ENCODE measurements around the gene ANKRD63.

The ANKRD63 gene

DNA sequence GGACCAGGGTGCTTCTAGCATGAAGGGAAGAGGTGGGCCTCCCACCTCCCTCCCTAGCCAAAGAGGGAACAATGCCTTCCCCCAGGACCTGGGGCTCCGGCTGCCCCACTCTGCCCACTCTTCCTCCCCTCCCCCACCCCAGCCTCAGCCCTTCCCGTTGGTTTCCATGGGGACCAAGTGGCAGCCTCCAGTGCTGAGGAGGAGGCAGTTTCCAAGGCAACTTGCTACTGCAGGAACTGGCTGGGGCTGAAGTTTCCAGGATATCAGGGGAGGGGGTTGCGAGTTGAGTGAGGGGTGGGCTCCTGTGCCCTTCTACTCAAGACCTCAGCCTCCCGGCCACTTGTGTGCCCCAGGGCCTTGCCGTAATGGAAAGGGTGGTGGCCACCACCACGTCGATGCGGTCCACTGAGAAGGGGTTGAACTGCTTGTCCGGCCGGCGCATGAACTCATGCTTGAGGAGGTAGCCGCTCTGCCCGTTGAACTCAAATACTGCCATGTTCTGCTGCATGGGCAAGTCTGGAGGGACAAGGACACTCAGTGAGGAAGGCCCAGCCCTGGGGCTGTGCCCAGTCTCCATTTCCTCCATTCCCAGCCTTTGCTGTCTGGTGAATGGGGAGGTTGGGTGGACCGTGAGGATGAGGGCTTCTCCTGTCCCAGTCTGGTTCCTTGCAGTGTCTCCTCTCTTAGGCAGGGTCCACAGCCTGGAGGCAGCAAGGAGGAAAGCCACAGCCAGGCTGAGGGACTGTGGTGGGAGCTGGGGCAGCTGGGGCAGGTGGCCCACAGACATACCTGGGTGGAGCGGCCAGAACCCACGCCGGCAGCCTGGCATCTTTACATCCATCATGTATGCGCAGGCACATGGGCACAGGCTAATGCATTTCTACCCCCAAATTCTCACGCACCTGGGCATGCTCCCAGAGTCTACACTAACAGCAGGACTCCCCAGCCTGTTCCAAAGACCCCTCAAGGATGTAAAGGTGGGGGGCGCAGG, 11.3 kb upstream of the ANKRD63 start:
- no peak for DNase-seq

DNA sequence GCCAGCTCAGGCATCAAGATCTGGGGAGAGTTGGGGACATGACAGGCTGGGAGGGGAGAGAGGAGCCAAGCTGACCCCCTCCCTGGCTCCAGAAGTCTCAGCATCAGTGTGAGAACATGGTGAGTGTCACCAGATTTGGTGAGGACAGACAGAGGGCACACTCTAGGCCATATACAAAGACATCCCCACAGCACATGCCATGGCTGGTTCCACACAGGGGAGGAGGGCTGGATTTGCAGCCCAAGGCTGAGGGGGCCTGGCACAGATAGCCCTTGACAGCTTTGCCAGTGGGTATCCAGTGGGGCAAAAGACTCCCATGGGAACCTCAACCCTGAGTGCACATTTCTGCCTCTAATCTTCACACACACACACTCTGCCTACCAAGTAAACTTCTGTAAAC, 10.1 kb upstream of the ANKRD63 start:
- DNase-seq: no peak

DNA sequence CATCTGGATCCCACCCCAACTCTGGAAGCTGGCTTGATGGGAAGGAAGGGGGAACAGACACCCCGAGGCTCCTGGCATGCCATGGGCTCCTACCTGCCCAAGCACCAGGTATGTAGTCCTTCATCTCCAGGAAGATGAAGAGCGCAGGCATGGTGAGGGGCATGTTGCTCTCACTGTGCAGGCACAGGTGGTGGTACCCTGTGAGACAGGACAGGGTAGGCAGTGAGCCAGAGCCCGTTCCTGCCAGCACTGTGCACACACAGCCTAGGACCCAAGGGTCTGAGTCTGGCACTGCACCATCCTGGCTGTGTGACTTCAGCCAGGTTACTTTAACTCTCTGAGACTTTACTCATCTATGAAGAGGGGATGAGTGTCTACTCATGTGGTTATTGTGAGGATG, 9.4 kb upstream of the ANKRD63 start:
- no peak for DNase-seq

DNA sequence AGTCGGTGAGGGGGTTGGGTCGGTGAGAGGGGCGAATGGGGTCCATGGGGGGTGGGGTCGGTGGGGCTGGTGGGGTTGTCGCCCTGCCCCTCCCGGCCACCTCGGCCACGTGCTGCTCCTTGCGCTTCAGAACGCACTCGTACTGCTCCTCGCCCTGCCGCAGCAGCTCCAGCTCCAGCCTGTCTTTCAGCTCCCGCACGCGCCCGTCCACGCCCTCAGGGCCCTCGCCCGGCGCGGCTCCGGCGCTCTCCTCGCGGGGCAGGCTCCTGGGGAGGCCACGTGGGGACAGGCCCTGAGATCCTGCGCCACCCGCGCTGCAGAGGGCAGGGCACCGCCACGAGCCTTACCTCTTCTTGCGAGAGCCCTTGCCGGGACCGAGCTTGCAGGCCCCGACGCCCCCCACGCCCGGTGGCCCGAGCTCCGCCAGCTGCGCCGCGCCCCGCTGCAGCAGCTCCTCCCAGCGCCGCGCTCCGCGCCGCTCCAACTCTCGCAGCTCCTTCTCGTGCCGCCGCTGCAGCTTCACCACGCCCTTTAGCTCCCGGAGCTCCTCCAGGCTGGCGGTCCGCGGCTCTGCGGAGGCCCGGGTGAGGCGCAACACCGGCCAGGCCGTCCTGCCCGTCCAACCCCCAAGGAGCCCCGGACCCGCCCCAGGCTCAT, 8.2 kb upstream of the ANKRD63 start:
- no peak for DNase-seq

DNA sequence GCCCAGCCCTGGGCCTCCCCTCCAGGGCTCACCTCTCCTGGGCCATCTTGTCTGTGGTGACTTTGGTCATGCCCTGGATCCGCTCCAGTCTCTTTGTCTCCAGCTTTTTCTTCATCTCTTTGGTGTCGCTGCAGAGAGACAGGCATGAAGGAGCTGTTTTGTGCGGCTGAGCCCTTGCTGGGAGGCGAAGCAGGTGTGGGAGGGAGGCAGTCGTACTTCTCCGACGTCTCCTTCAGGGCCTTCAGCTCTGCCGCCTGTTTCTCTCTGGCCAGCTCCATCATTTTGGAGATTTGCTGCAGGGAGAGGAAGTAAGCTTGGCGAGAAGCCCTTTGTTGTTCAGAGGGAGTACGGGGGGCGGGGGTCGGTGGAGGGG, 7.7 kb upstream of the ANKRD63 start:
- DNase-seq: no peak

DNA sequence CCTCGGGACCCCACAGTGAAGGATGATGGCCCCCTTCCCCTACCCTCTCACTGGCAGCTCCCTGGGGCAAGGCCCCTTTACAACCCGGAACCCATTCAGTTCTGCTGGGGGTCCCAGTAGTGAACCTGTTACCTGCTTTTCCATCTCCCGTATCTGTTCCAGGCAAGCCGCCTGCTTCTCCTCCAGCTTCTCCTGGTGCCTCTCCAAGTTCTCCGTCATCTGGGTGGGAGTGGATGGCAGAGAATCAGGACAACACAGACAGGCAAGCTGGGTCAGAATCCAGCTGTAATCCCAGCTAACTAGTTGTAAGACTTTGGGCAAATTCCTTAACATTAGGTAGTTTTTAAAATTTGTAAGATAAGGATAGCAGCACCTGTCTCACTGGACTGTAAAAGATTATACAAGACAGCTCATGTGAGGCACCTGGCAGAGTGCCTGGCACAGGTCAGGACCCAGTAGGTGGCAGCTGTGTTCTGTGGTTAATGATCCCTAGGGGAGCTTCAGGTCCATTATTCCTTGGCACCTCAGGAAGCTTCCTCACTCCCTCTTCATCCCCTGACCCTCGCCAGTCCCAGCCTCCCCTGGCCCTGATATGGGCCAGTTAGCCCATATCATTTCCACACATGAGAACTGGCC, 6.4 kb upstream of the ANKRD63 start:
- DNase-seq: no peak

DNA sequence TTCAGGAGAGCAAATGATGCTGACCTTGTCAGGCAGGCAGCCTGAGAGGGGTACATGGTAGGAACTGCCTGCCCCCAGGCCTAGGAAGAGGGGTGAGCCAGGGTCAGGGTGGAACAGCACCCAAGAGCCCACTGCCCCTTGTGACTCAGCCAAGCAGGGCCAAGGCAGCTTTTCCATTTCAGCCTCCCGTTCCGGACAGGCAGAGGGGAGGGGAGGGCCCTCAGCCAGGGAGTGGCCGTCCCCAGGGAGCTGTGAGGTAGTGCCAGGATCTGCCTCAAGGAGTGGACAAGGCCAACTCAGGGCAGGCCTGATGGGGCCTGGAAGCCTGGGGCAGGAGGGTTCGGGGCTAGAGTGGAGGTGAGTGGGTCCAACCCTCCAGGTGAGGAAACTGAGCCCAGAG, 5.1 kb upstream of the ANKRD63 start:
- no peak for DNase-seq

DNA sequence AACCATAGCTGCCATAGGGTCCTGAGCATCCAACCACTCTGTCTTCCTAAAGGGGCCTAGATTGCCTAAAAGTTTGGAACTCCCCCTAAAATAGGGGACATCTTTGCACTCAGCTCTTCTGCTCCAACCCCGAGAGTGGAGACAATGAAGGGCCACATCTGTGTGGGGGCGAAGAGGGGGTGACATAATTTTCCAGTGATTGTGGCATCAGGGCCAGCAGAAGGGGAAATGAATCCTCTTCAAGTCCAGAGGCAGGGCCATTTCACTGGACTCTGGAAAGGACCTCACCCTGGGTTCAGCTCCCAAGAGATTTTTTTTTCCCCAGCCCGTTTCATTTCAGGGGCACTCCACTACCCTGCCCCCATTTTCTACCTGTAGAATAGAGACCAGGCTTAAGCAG, 4.6 kb upstream of the ANKRD63 start:
- no peak for DNase-seq

DNA sequence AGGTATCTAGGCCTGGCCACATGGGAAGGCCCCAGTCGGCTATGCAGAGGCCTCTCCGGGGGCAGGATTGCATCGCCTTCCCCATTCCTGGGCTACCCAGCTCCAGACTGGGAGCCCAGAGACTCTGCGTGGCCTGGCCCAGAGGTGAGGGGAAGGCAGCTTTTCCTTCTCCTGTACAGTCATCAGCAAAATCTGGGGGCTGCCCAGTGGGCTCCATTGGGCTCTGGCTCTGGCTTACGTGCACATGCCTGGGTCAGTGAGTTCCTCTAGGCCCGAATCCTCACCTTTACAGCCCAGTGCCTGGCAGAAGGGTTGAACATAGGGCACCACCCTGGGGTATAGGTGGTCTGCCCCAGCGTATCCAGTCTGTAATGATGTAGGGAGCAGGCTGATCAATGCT, 3.9 kb upstream of the ANKRD63 start:
- DNase-seq: no peak

DNA sequence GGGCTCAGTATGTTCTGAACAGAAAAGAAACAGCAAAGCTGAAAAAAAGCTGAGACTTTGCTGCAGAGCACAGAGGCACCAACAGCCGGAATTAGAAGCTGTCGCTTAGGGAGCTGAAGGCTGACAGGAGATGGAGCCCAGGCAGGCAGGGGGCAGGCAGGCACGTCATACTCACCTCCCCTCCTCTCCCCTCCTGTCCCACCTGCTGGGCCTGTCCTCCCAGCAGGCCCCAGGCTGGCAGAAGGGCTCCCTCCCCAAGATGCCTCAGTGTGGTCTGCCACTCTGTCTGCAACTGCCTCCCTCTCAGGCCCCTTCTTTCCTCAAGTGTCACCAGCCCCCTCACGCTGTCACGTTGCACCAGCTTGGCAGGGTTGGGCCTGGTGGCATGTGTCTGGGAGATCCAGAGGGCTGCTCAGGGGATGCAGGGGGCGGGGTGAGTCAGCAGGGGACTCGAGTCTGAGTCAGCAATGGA, 3.2 kb upstream of the ANKRD63 start:
- no peak for DNase-seq

DNA sequence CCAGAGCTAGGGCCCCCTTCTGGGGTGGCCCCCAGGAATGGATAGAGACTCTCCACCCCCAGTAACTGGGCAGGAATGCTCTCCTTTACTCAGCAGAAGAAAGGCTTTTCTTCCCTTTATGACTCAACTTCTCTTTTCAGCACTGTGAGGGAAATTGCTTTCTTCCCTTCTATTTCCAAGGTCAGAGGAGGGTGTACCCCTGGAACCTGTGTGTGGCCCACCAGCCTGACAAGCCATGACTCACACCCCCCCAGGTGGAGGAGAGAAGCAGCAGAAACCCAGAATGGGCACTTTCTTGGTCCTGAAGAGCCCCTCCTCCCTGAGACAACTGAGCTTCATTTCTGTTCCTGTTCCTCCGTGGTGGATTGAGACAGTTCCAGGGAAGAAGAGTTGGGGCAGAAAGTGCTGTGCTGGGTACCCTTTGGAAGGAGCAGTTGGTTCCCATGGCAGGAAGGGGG, 2.7 kb upstream of the ANKRD63 start:
- no peak for DNase-seq

DNA sequence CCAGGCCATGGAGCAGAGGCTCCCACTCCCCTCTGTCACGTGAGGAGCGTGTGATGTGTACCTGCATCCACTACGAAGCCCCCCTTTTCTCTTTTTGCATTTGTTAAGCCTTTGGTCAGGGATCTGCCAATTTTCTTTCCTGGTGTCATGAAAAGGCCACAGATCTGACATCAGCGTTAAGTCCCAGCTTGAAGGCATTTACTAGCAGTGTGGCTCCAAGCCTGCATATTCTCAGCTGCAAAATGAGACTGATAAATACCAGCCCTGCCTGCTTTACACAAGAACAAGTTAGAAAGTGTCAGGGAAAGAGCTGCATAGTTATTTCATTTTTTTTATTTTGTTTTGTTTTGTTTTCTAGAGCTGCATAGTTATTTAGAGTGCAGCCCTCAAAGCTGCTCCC, 2.3 kb upstream of the ANKRD63 start:
- no peak for DNase-seq

DNA sequence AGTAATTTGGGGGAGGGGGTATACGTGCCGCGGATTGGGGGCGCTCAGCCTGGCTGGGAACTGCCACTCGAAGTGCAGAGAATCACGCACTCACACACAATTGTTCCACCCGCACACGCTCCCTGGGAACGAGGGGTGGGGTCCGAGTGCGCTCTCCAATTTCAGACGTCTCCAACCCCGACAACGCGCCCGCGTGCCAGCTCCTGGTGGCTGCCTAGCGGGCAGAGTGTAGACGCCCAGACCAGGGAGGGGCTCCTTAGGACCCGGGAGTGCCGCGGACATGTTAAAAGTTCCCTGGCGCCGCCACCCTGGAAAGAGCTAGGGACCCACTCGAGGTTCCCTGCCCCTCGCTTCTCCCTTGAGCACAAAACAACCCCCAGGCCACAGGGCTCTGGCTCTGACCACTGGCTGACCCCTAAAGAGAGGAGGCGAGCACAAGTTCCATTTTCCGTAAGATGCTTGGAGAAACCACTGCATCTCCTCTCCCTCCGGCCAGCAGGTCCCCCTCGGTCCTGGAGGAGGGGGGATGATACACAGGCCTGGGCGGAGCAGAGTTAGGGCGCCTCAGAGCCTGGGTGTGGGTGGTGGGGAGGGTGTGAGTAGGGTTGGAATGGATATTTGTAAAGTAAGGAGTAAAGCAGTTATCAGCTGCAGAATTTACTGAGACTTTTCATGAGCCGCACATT, 894 bp upstream of the ANKRD63 start:
- no peak for DNase-seq

DNA sequence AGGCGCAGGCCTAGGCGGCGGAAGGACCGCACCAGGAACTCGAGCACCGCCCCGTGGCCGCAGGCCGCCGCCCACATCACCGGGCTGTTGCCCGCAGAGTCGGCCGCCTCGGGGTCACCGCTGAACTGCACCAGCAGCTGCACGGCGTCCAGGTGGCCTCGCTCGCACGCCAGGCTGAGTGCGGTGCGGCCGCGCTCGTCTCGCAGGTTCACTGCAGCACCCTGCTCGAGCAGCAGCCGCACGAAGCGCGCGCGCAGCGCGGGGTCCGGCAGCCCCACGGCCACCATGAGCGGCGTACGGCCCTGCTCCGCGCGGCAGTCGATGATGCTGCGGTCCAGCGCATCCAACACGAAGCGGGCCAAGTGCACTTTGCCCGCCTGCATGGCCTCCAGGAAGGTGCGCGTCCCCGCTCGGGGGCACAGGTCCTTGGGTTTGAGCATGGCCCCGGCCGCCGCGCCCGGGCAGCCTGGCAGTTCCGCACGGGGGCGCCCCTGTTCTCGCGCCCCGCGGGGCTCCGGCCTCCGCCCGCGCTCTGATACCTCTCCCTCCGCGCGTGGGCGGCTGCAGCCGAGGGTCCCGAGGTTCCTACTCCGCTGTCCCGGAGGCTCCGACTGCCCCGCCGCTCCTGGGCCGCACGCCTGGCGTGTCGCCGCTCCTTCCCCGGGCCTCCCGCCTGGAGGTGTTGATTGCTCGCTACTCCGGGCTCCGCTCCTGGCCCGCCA, 556 bp downstream of the ANKRD63 start:
- no peak for DNase-seq

DNA sequence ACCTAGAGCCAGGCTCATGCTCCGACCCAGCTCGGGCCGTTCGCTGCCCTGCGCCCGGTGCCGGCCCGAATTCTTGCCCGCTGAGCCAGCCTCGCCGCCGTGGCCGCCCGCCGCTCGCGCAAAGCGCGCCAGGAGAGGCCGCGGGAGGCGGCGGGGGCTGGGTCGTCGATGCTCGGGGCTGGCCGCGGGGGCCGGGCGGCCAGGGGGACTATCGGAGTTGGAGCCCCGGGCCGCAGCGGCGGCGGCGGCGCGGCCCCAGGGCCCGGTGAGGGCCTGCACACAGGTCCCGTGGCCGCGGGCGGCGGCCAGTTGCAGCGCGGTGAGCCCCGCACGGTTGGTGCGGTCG, 1.1 kb downstream of the ANKRD63 start:
- DNase-seq: no peak

DNA sequence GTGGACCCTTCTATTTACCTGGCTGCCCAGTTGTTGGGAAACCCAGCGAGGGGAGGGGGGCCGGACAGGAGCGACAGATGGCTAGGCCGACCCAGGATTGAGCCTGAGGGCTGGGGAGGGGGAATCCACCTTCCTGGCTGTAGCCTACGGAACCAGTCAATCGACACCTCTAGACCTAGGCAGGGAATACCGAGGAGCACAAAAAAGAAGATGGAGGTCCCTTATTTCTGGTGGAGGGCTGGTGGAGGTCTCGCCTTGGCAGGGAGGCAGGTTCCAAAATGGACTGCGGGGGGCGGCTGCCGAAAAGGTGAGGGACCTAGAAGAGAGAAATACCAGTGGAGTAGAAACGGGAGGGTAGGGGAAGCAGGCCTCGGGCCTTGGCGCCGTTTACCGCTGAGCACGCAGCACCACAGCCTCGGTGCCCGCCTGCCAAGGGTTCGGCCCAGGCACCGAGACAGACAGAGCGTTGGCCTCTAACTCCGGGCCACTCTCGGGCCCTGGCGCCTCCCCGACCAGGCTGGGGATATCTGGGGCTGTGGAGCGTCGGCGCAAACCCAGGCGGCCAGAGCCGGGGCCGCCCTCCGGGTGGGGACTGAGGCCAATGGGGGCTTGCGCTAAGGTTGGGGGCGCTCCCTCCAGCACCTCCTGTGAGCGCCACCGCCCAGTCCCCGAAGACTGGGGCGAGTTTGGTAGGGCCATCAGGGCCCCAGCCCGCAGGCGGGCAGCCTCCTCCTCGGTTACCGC, 1.6 kb downstream of the ANKRD63 start:
- no peak for DNase-seq

DNA sequence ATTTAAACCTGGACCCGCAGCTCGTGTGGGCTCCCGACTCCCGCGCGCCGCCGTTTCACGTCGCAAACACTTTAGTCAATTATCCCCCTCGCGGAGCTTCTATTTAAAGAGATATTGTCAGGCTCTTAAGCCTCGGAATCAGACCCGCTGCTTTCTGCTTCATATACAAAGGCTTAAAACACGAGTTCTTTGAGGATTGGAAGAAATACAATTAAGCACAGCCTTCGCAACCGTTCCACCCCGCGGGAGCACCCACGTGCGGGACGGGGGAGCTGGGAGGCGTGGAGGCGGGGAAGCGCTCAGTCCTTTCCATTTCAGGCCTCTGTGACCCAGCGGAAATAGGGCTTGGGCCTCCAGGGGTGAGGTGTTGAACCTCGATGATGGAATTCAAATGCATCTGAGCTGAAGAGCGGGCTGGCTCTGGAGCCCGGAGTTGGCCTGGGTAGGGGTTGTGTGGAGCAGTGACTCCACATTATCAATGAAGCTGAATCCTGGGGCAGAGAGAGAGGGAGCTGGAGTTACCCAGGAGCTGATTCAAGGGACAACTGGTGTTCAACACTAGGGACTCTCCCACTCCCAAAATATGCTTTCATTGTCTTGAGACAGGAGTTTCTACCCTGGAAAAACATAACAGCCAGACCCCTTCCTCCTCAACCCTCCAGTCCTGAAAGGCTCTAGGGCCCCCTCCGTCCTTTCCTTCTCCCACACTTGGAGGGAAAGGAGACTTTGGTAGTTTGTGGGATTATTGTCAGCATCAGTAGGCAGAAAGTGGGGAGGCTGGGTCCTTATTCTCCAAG, 2.4 kb downstream of the ANKRD63 start:
- no peak for DNase-seq

DNA sequence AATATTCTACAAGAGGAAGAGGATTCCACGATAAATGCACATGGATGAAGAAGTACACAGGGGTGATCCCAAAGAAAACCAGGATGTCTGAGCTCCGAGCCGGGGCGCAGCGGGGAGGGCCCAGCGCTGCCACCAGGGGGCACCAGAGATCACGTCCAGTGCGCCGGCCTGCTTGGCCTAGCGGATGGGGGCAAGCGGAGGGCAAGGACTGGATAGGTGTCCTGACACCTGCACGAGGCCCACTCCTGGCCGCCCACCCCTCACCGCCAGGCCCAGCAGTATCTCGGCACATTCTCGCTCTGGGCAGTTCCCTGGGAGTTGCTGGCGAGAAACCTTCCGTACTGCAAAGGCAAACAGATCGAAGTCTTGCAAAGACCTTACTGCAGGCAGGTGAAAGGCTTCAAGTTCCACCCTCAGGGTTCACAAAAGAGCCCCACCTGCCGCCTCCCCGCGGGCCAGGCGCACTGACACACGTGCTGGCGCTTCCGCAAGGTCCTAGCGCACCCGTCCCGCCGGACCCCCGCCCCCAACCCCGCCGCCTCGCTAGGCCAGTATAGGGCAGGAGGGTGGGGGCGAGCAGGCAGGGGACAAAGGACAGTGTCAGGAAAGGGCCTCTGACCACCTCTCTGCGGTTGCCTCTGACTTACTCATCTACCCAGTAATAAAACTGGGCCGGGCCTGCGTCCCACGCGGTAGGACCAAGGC, 3.3 kb downstream of the ANKRD63 start:
- DNase-seq: no peak

DNA sequence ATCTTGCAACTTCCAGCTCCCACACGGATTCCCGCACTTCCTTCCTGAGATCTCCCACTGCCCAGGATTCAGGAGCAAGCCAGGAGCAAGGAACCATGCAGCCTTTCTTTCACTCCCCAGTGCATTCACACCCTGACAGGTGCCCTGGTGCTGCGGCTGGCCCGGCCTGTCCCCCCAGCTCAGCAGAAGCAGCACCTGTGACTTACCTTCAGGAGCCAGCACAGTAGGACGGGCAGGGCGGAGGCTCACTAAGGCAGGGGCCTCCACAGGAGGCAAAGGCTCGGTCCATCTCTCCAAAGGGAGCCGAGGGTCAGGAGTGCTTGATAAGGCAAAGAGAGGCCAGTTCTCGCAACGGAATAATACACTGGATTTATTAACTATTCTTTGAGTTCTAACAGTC, 4.8 kb downstream of the ANKRD63 start:
- DNase-seq: no peak

DNA sequence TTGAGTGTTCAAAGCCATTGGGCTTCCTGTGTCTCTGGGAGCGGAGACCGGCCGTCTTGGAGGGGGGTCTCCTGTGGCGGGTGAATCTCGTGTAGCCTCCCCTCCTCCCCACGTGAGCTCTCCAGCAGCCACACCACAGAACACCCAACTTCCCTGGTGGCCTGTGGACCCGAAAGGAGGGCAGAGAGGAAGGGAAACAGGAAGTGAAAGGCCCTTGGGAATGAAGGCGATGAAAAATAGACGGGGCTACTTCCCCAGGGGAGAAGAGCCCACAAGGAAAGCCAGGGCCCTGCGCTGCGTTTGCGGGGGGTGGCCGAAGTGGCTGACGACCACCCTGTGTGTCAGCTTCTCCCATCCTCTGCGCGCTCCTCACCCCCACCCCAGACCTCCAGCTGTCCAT, 5.4 kb downstream of the ANKRD63 start:
- no peak for DNase-seq
